Thymus (tissue), 11 donors: ENCODE measurements around the gene KIAA1217. TPM values are rescaled to one million over a fixed set of nuclear protein-coding genes. Genes with fewer than 3 reads are reported as not detected.

Source experiments
- DNase-seq, 9 donors: peaks; one replicate each; pipeline ENCODE4 v3.0.0-alpha.2; 2013; ENCODE audit warnings: low spot score in 9 of 9, low read depth in 6 of 9, missing footprints in 1 of 9
- H3K27ac ChIP-seq, 2 donors: one replicate each; pipeline ENCODE4 v1.5.1; 2013; ENCODE audit warnings: control low read depth in 1 of 2, low read depth in 1 of 2, low read length in 1 of 2, mild to moderate bottlenecking in 1 of 2, moderate library complexity in 1 of 2
- H3K27me3 ChIP-seq, 2 donors: one replicate each; pipeline ENCODE4 v1.5.1; 2013; ENCODE audit warnings: low read length in 1 of 2; ENCODE audit not compliant: control insufficient read depth in 2 of 2, insufficient read depth in 1 of 2
- H3K36me3 ChIP-seq, 2 donors: one replicate each; pipeline ENCODE4 v1.5.1; 2013; ENCODE audit warnings: low read length in 1 of 2, mild to moderate bottlenecking in 1 of 2, moderate library complexity in 1 of 2; ENCODE audit not compliant: control insufficient read depth in 2 of 2, insufficient read depth in 2 of 2
- H3K4me1 ChIP-seq, 2 donors: one replicate each; pipeline ENCODE4 v1.5.1; 2013; ENCODE audit warnings: low read length in 2 of 2; ENCODE audit not compliant: control insufficient read depth in 2 of 2, insufficient read depth in 2 of 2
- H3K4me3 ChIP-seq, 2 donors: one replicate each; pipeline ENCODE4 v1.5.1; 2013; ENCODE audit warnings: low read length in 2 of 2, control low read depth in 1 of 2, mild to moderate bottlenecking in 1 of 2
- H3K9me3 ChIP-seq, 2 donors: one replicate each; pipeline ENCODE4 v1.5.1; 2013; ENCODE audit warnings: low read length in 1 of 2, mild to moderate bottlenecking in 1 of 2; ENCODE audit not compliant: control insufficient read depth in 2 of 2, insufficient read depth in 1 of 2
- WGBS: extraction: QIAGEN DNeasy Blood & Tissue Kit; methylation state at CpG from one replicate; pipeline ENCODE4 v1.1.7; 2013; 5-methylcytosine and 5-hydroxymethylcytosine counted together
- polyA plus RNA-seq: library from polyadenylated mRNA; stranded (reverse); fragments of 200-250 nt; gene quantifications from one replicate; pipeline ENCODE4 v1.2.3, GENCODE V29; 2013
- total RNA-seq: library from RNA; stranded (reverse); fragments of 120-200 nt; gene quantifications from one replicate; pipeline ENCODE4 v1.2.4, GENCODE V29; 2013
- donor health status: healthy.

KIAA1217 gene
- total and polyA plus RNA-seq, 2 donors, result 9.7 to 30.5 TPM

GRCh38 chr10:24249829-24250415 is 41.0 kb downstream of the KIAA1217 start:
- Histone ChIP-seq H3K4me1 (peaks cover 0 to 5% of the 10 kb centered on the region in 2 donors), H3K36me3 (no peaks in the 10 kb centered on the region), H3K9me3 (no peaks in the 10 kb centered on the region), H3K4me3 (no peak overlapping the region), H3K27ac (no peak overlapping the region), H3K27me3 (no peaks in the 10 kb centered on the region)
- WGBS, result 85% methylated on average over 9 of the region's 9 CpGs
- DNase-seq, result no peak

- Histone ChIP-seq H3K9me3 (no peaks in the 10 kb centered on the region), H3K27ac (peak overlapping the region in 1 of 2 donors; percentile 24)
These were observed 42.6 kb downstream of the KIAA1217 start for GRCh38 chr10:24251547-24251946.

GRCh38 chr10:24254180-24254579 is 45.2 kb downstream of the KIAA1217 start:
- WGBS, result 92% methylated on average over 3 of the region's 3 CpGs
- H3K27me3 ChIP-seq, result no peaks in the 10 kb centered on the region
- H3K4me1 ChIP-seq, result peaks cover 0 to 12% of the 10 kb centered on the region in 2 donors
- peak overlapping the region; percentile 17 to 33 for H3K27ac ChIP-seq
- DNase-seq, result no peak
- no peak overlapping the region for H3K4me3 ChIP-seq
- H3K9me3 ChIP-seq, result no peaks in the 10 kb centered on the region
- H3K36me3 ChIP-seq, result no peaks in the 10 kb centered on the region

More at GRCh38 chr10:24251547-24251946, 42.6 kb downstream of the KIAA1217 start:
- Histone ChIP-seq H3K4me1 (peaks cover 0 to 5% of the 10 kb centered on the region in 2 donors), H3K36me3 (no peaks in the 10 kb centered on the region), H3K4me3 (no peak overlapping the region), H3K27me3 (no peaks in the 10 kb centered on the region)
- WGBS, result 85% methylated on average over 2 of the region's 2 CpGs
- no peak for DNase-seq

- 87% methylated on average over 14 of the region's 14 CpGs for WGBS
- no peak for DNase-seq
- H3K27me3 ChIP-seq, result no peaks in the 10 kb centered on the region
These were observed 46.4 kb downstream of the KIAA1217 start for GRCh38 chr10:24255115-24255880.

GRCh38 chr10:24255881-24256311 is 47.0 kb downstream of the KIAA1217 start:
- WGBS, result 79% methylated on average over 5 of the region's 5 CpGs
- no peak overlapping the region for H3K4me3 ChIP-seq

More at GRCh38 chr10:24255115-24255880, 46.4 kb downstream of the KIAA1217 start:
- no peak overlapping the region for H3K4me3 ChIP-seq
- H3K9me3 ChIP-seq, result no peaks in the 10 kb centered on the region
- no peaks in the 10 kb centered on the region for H3K36me3 ChIP-seq
- H3K4me1 ChIP-seq, result peaks cover 0 to 15% of the 10 kb centered on the region in 2 donors
- peak overlapping the region; percentile 58 to 71 for H3K27ac ChIP-seq

GRCh38 chr10:24256619-24257107 is 47.7 kb downstream of the KIAA1217 start:
- no peaks in the 10 kb centered on the region for H3K36me3 ChIP-seq
- H3K4me1 ChIP-seq, result peaks cover 0 to 15% of the 10 kb centered on the region in 2 donors
- H3K27ac ChIP-seq, result peak overlapping the region; percentile 54 to 56
- H3K27me3 ChIP-seq, result no peaks in the 10 kb centered on the region
- 88% methylated on average over 2 of the region's 2 CpGs for WGBS
- H3K9me3 ChIP-seq, result no peaks in the 10 kb centered on the region
- DNase-seq, result no peak
- no peak overlapping the region for H3K4me3 ChIP-seq

More at GRCh38 chr10:24255881-24256311, 47.0 kb downstream of the KIAA1217 start:
- Histone ChIP-seq H3K27me3 (no peaks in the 10 kb centered on the region), H3K27ac (peak overlapping the region in 1 of 2 donors; percentile 71), H3K4me1 (peaks cover 0 to 15% of the 10 kb centered on the region in 2 donors), H3K9me3 (no peaks in the 10 kb centered on the region), H3K36me3 (no peaks in the 10 kb centered on the region)
- DNase-seq, result peak in 1 of 9 donors; percentile 4

GRCh38 chr10:24257588-24257987 is 48.6 kb downstream of the KIAA1217 start:
- DNase-seq, result no peak
- peak overlapping the region in 1 of 2 donors; percentile 25 for H3K27ac ChIP-seq
- H3K9me3 ChIP-seq, result no peaks in the 10 kb centered on the region
- H3K36me3 ChIP-seq, result no peaks in the 10 kb centered on the region
- 85% methylated on average over 4 of the region's 4 CpGs for WGBS
- H3K4me3 ChIP-seq, result no peak overlapping the region
- peaks cover 0 to 15% of the 10 kb centered on the region in 2 donors for H3K4me1 ChIP-seq
- no peaks in the 10 kb centered on the region for H3K27me3 ChIP-seq

- Histone ChIP-seq H3K4me3 (no peak overlapping the region), H3K9me3 (no peaks in the 10 kb centered on the region), H3K27ac (peak overlapping the region; percentile 64 to 77), H3K36me3 (no peaks in the 10 kb centered on the region), H3K27me3 (no peaks in the 10 kb centered on the region), H3K4me1 (peaks cover 0 to 10% of the 10 kb centered on the region in 2 donors)
- 73% methylated on average over 7 of the region's 7 CpGs for WGBS
- DNase-seq, result peak in 1 of 9 donors; percentile 24
These were observed 50.6 kb downstream of the KIAA1217 start for GRCh38 chr10:24259365-24260130.
